BLaER1 (cell line): ENCODE measurements around the gene NOB1.
A peak's percentile ranks its signal among the peaks of the same experiment; 100 is the strongest.

Source experiments
- H3K27ac ChIP-seq: shearing (Covaris generic); formaldehyde crosslinking; 2 replicates; pipeline ENCODE4 v1.8.1; 2022
- H3K27me3 ChIP-seq: shearing (Covaris generic); formaldehyde crosslinking; 2 replicates; pipeline ENCODE4 v1.8.1; 2022
- H3K36me3 ChIP-seq: shearing (Covaris generic); formaldehyde crosslinking; 2 replicates; pipeline ENCODE4 v1.8.1; 2022
- H3K4me1 ChIP-seq: shearing (Covaris generic); formaldehyde crosslinking; 2 replicates; pipeline ENCODE4 v1.8.1; 2022
- H3K4me2 ChIP-seq: shearing (Covaris generic); formaldehyde crosslinking; 2 replicates; pipeline ENCODE4 v1.8.1; 2022
- H3K4me3 ChIP-seq: shearing (Covaris generic); formaldehyde crosslinking; 2 replicates; pipeline ENCODE4 v1.8.1; 2022
- H3K9ac ChIP-seq: shearing (Covaris generic); formaldehyde crosslinking; 2 replicates; pipeline ENCODE4 v1.8.1; 2022
- H3K9me3 ChIP-seq: shearing (Covaris generic); formaldehyde crosslinking; 2 replicates; pipeline ENCODE4 v1.8.1; 2022
- H4K20me1 ChIP-seq: shearing (Covaris generic); formaldehyde crosslinking; 2 replicates; pipeline ENCODE4 v1.8.1; 2022
- Cebpa-rat ChIP-seq: shearing (Covaris generic); IDR thresholded peaks from 2 replicates; pipeline ENCODE4 v1.8.1; 2022

NOB1 gene

DNA sequence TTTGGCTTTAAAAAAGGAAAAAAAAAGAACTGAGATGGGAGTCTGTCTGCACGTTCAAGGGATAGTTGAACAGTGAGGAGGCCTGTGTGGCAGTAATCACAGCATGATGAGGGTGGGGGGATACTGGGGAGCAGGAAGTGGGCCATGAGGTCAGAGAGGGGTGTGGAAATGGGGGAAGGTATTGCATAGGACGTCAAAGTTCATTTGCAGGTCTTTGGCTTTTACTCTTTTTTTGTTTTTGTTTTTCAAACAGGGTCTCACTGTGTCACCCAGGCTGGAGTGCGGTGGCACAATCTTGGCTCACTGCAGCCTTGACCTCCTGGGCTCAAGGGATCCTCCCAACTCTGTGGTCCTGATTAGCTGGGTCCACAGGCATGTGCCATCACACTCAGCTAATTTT is 26.4 kb upstream of the NOB1 start:
- Histone ChIP-seq H3K27ac (no peak overlapping the region), H3K9me3 (peaks cover 6% of the 10 kb centered on the region), H4K20me1 (peaks cover 10% of the 10 kb centered on the region), H3K27me3 (no peaks in the 10 kb centered on the region), H3K4me1 (no peaks in the 10 kb centered on the region), H3K9ac (no peak overlapping the region), H3K4me3 (no peak overlapping the region), H3K36me3 (peaks cover 55% of the 10 kb centered on the region), H3K4me2 (no peak overlapping the region)
- no peak for TF ChIP-seq Cebpa-rat

DNA sequence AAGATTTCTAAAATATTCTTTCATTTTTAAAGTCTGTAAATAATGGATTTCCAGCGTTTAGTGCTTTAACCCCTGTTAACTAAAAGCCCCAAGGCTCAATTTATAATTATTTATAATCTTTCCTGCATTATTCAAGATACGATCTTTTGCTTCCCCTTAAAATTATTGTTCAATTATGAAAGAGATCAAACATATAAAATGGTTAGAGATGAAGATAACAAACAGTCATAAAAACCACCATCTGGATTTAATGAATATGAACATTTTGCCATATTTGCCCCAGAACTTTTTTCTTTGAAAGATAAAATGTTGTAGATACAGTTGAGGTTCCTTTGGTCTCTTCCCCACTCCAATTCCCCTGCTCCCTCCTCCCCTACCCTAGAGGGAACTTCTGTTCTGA is 25.0 kb upstream of the NOB1 start:
- Histone ChIP-seq H3K36me3 (peaks cover 60% of the 10 kb centered on the region), H3K4me2 (no peak overlapping the region), H3K4me1 (no peaks in the 10 kb centered on the region), H4K20me1 (peaks cover 10% of the 10 kb centered on the region), H3K9me3 (peaks cover 20% of the 10 kb centered on the region), H3K27me3 (no peaks in the 10 kb centered on the region), H3K9ac (no peak overlapping the region), H3K4me3 (no peak overlapping the region), H3K27ac (no peak overlapping the region)
- no peak for TF ChIP-seq Cebpa-rat

DNA sequence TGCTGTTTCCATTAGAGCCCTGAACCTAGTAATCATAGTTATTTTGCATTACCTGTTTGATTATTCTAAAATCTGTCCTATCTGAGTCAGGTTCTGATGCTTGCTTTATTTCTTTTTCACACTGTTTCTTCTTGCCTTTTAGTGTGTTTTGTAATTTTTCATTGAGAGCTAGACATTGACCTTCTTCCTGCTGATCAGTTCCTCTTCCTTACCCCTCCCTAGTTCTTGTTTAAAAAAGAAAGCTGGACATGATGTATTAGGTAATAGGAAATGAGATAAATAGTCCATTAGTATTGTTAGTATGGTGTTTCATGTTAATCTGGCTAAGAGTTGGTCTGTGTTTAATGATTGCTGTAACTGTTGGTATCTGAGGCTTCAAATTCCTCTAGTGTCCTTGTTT is 20.8 kb upstream of the NOB1 start:
- H3K9ac ChIP-seq, result no peak overlapping the region
- H3K9me3 ChIP-seq, result peaks cover 27% of the 10 kb centered on the region
- H4K20me1 ChIP-seq, result peaks cover 36% of the 10 kb centered on the region
- no peak overlapping the region for H3K27ac ChIP-seq
- H3K4me3 ChIP-seq, result no peak overlapping the region
- TF ChIP-seq Cebpa-rat, result no peak
- no peaks in the 10 kb centered on the region for H3K27me3 ChIP-seq
- 0 out of 2 replicates have a peak, but pooled peaks cover 10% of the 10 kb centered on the region for H3K4me1 ChIP-seq
- H3K36me3 ChIP-seq, result peaks cover 40% of the 10 kb centered on the region
- H3K4me2 ChIP-seq, result no peak overlapping the region

DNA sequence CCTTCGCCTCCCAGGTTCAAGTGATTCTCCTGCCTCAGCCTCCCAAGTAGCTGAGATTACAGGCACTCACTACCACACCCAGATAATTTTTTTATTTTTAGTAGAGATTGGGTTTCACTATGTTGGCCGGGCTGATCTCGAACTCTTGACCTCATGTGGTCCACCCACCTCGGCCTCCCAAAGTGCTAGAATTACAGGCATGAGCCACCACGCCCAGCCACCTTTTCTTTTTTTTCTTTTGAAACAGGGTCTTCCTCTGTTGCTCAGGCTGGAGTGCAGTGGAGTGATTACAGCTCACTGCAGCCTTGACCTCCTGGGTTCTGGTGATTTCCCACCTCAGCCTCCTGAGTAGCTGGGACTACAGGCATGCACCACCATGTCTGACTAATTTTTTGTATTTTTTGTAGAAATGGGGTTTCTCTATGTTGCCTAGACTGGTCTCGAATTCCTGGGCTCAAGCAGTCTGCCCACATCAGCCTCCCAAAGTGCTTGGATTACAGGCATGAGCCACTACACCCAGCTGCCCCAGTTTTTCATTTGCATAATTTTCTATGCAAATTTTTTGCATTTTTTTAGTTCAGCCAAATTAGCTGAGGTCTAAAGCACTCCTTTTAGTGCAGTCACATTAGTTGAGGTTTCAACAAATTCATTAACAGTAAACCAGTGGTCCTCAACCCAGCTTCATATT is 18.7 kb upstream of the NOB1 start:
- H3K36me3 ChIP-seq, result peaks cover 38% of the 10 kb centered on the region
- H3K9me3 ChIP-seq, result peaks cover 27% of the 10 kb centered on the region
- H3K4me1 ChIP-seq, result 0 out of 2 replicates have a peak, but pooled peaks cover 10% of the 10 kb centered on the region
- H3K4me2 ChIP-seq, result no peak overlapping the region
- no peak overlapping the region for H3K27ac ChIP-seq
- H3K27me3 ChIP-seq, result no peaks in the 10 kb centered on the region
- H3K9ac ChIP-seq, result no peak overlapping the region
- TF ChIP-seq Cebpa-rat, result no peak
- peaks cover 49% of the 10 kb centered on the region for H4K20me1 ChIP-seq
- no peak overlapping the region for H3K4me3 ChIP-seq

DNA sequence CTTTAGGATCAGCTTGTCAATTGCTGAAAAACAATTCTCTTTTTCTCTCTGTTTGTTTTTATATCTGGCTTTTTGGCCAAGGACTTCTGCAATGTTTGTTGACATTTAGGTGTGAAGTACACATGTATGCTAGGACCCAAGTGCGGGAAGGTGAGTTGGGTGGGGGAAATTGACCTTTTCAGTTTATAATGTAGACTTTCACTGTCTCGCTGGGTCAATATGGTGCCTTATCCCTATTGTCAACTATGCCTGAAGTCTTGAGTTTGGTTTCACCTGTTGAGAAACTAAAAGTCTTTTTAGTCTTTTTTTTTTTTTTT is 16.9 kb upstream of the NOB1 start:
- no peak for TF ChIP-seq Cebpa-rat
- H3K27me3 ChIP-seq, result no peaks in the 10 kb centered on the region
- H3K9me3 ChIP-seq, result peaks cover 27% of the 10 kb centered on the region
- peaks cover 27% of the 10 kb centered on the region for H3K36me3 ChIP-seq
- no peak overlapping the region for H3K27ac ChIP-seq
- H3K4me2 ChIP-seq, result no peak overlapping the region
- no peak overlapping the region for H3K9ac ChIP-seq
- peaks cover 65% of the 10 kb centered on the region for H4K20me1 ChIP-seq
- H3K4me3 ChIP-seq, result no peak overlapping the region
- H3K4me1 ChIP-seq, result 0 out of 2 replicates have a peak, but pooled peaks cover 10% of the 10 kb centered on the region

DNA sequence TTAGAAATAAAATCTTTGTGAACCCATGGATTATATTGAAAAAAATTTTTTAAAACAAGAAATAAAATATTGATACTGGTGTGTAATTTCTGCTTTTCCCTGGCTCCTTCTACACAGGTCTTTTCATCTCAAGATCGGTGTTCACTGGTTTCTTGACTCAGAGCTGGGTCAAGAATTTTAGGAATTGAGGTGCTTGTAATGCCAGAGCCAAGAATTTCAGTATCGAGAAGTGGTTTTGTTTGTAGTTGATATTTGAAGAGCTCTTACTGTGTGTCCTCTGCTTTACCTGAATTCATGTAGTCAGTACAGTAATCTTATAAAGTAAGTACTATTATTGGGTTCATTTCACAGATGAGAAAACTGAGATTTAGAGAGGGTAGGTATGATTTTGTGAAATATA is 14.7 kb upstream of the NOB1 start:
- TF ChIP-seq Cebpa-rat, result no peak
- H3K4me3 ChIP-seq, result no peak overlapping the region

DNA sequence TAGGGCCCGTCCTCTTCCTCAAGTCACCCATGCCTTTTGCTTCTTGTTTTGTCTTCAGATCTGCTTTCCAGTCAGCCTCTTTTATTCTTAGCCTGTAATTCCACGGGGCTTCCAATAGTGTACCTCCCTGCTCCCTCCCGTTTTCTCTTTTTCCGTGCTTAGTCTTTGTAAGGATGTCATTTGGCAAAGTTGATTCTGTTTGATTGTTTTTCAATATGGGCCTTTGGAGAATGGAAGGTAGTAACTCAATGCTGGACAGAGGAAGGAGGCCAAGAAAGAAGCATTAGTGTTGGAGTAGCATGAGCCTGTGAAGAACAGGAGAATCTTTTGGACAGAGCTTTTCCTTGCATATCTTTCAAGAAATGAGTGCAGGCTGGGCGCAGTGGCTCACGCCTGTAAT is 13.9 kb upstream of the NOB1 start:
- Histone ChIP-seq H3K27ac (no peak overlapping the region), H3K36me3 (no peaks in the 10 kb centered on the region), H3K9me3 (no peaks in the 10 kb centered on the region), H3K4me3 (no peak overlapping the region), H3K4me2 (no peak overlapping the region), H4K20me1 (peaks cover 74% of the 10 kb centered on the region), H3K27me3 (no peaks in the 10 kb centered on the region), H3K4me1 (peaks cover 17% of the 10 kb centered on the region), H3K9ac (no peak overlapping the region)
- no peak for TF ChIP-seq Cebpa-rat

More for the DNA sequence above, 14.7 kb upstream of the NOB1 start:
- H3K9ac ChIP-seq, result no peak overlapping the region
- no peaks in the 10 kb centered on the region for H3K27me3 ChIP-seq
- H3K36me3 ChIP-seq, result peaks cover 5% of the 10 kb centered on the region
- peaks cover 16% of the 10 kb centered on the region for H3K4me1 ChIP-seq
- H3K4me2 ChIP-seq, result no peak overlapping the region
- H3K9me3 ChIP-seq, result peaks cover 4% of the 10 kb centered on the region; the same call in 1 of the 2 replicates
- no peak overlapping the region for H3K27ac ChIP-seq
- peaks cover 74% of the 10 kb centered on the region for H4K20me1 ChIP-seq

DNA sequence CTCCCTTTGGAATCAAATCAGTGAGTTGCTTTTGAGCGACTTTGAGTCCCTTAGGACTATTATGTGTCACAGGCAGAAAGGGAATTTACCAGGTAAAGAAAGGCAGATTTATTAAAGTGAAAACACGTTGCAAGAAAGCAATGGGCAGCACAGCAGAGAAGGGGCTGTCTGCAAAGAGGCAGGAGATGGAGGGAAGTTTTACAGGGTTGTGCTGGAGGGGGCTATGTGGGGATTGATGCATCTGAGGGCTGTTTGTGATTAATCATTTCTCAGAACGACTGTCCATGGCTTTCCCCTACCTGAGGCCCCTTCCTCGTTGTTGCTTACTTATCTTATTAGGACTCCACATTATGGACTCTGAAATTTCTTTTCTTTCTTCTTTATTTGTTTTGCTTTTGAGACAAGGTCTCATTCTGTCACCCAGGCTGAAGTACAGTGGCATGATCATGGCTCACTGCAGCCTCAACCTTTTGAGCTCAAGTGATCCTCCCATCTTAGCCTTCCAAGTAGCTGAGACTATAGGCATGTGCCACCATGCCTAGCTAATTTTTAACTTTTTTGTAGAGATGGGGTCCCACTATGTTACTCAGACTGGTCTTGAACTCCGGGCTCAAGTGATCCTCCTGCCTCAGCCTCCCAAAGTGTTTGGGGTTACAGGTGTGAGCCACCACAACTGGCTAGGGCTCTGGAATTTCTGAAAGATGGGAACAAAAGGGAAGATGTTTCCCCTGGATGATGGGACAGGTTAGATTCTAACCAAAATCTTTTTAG is 12.9 kb upstream of the NOB1 start:
- Histone ChIP-seq H4K20me1 (peaks cover 65% of the 10 kb centered on the region), H3K4me2 (no peak overlapping the region), H3K4me1 (peaks cover 19% of the 10 kb centered on the region), H3K27me3 (no peaks in the 10 kb centered on the region), H3K9me3 (no peaks in the 10 kb centered on the region), H3K27ac (no peak overlapping the region), H3K4me3 (no peak overlapping the region), H3K36me3 (no peaks in the 10 kb centered on the region), H3K9ac (no peak overlapping the region)
- TF ChIP-seq Cebpa-rat, result no peak

DNA sequence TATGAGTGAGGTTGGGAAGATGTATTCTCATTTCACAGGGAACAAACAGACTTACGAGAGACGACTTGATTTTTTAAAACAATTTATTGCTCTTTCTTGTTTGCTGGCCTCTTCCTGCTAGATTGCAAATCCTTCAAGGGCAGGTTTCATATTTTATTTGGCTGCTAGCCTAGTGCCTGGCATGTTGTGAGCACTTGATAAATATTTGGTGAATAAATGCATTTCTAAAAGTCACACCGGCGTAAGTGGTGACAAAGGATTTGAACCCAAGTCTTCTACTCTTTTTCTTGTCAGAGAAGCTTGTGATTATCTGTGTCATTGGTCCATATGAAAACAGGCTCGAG is 8.8 kb upstream of the NOB1 start:
- Histone ChIP-seq H3K4me1 (peaks cover 26% of the 10 kb centered on the region), H3K27ac (no peak overlapping the region), H3K9ac (peak overlapping the region; percentile 90; the same call in 1 of the 2 replicates), H3K36me3 (no peaks in the 10 kb centered on the region), H3K4me3 (peak overlapping the region; percentile 94), H4K20me1 (peaks cover 27% of the 10 kb centered on the region), H3K4me2 (peak overlapping the region; percentile 91), H3K27me3 (no peaks in the 10 kb centered on the region), H3K9me3 (no peaks in the 10 kb centered on the region)
- TF ChIP-seq Cebpa-rat, result no peak

DNA sequence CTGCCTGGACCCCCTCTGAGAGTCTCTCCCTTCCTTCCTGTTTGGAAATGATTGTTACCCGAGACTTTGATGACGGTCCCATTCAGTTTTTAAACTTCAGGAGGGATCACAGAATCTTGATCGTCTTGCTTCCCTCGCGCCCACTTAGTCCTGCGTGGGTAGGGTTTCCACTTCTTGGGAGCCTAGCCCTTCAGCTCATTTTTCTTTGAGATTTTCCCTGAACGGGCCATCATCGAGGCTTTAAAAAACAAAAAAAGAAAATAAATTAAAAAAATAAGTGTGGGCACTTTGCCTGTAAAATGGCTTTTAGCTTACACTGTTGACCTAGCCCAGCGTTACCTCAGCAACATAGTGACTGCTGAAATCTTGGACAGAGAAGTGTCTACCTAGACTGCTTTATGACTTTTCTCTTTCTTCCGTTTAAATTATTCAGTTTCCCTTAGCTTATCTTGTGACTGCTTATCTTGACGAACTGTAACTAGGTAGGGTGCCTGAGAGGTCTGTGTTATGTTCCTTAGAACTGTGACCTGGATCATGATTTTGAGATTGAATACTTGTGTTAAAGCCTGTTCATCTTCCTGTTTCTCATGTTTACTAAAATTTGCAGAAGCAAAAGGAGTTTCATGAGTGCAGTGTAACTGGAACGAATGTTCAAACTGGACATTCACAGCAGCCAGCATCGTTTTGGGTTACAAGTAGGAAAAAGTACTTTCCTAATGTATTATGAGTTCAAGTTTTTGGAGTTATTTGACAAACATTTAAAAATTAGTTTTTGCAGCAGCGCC is 8.3 kb upstream of the NOB1 start:
- Histone ChIP-seq H3K4me2 (peak overlapping the region; percentile 91), H4K20me1 (peaks cover 23% of the 10 kb centered on the region), H3K9ac (peak overlapping the region; percentile 90), H3K27ac (peak overlapping the region; percentile 86), H3K4me1 (peaks cover 26% of the 10 kb centered on the region), H3K9me3 (no peaks in the 10 kb centered on the region), H3K36me3 (no peaks in the 10 kb centered on the region), H3K27me3 (no peaks in the 10 kb centered on the region), H3K4me3 (peak overlapping the region; percentile 94)
- no peak for TF ChIP-seq Cebpa-rat
